ENCODE data around the gene COL21A1. TPM values are rescaled to one million over a fixed set of nuclear protein-coding genes. Genes with fewer than 3 reads are reported as not detected.

Gene COL21A1
- total RNA-seq, 4 donors from 2014 or later, result 16.9 to 29.9 (median 24.2) TPM

GRCh38 chr6:56289721-56290120, 42.3 kb upstream of the COL21A1 start:
- no peak for TF ChIP-seq POLR2A (IDR thresholded peaks at IDR 0.05)
- no peak for TF ChIP-seq CTCF (IDR thresholded peaks at IDR 0.05)
- TF ChIP-seq EP300 (IDR thresholded peaks at IDR 0.05), result no peak
- no peak for DNase-seq (ENCODE audit: low spot score in 2 of 2)
- Histone ChIP-seq H3K27me3 (no peaks in the 10 kb centered on the region), H3K4me1 (peaks cover 0 to 21% (median 2%) of the 10 kb centered on the region in 4 donors), H3K9me3 (no peaks in the 10 kb centered on the region), H3K4me3 (no peak overlapping the region), H3K27ac (no peak overlapping the region), H3K36me3 (no peaks in the 10 kb centered on the region)
- WGBS, 2 donors, result 85 to 88% methylated on average over 6 of the region's 6 CpGs

- 69 to 71% methylated on average over 2 of the region's 2 CpGs for WGBS, 2 donors
- Histone ChIP-seq H3K9me3 (no peaks in the 10 kb centered on the region), H3K4me3 (no peak overlapping the region), H3K4me1 (peaks cover 0 to 18% (median 2%) of the 10 kb centered on the region in 4 donors), H3K27me3 (no peaks in the 10 kb centered on the region), H3K36me3 (no peaks in the 10 kb centered on the region), H3K27ac (no peak overlapping the region)
- DNase-seq (ENCODE audit: low spot score in 2 of 2), result no peak
- TF ChIP-seq EP300 (IDR thresholded peaks at IDR 0.05) (no peak), CTCF (IDR thresholded peaks at IDR 0.05) (no peak), POLR2A (IDR thresholded peaks at IDR 0.05) (no peak)
These were observed 41.0 kb upstream of the COL21A1 start for GRCh38 chr6:56288347-56288746.

- no peak for DNase-seq (ENCODE audit: low spot score in 2 of 2)
- Histone ChIP-seq H3K4me1 (peaks cover 0 to 8% (median 0%) of the 10 kb centered on the region in 4 donors), H3K9me3 (no peaks in the 10 kb centered on the region), H3K27me3 (no peaks in the 10 kb centered on the region), H3K4me3 (no peak overlapping the region), H3K27ac (no peak overlapping the region), H3K36me3 (no peaks in the 10 kb centered on the region)
- TF ChIP-seq CTCF (IDR thresholded peaks at IDR 0.05) (no peak), EP300 (IDR thresholded peaks at IDR 0.05) (no peak), POLR2A (IDR thresholded peaks at IDR 0.05) (no peak)
These were observed 35.0 kb upstream of the COL21A1 start for GRCh38 chr6:56282391-56282790.

GRCh38 chr6:56280126-56280525, 32.7 kb upstream of the COL21A1 start:
- Histone ChIP-seq H3K27me3 (no peaks in the 10 kb centered on the region), H3K36me3 (no peaks in the 10 kb centered on the region), H3K27ac (no peak overlapping the region), H3K9me3 (no peaks in the 10 kb centered on the region), H3K4me3 (no peak overlapping the region), H3K4me1 (peaks cover 0 to 8% (median 0%) of the 10 kb centered on the region in 4 donors)
- 79 to 87% methylated on average over 3 of the region's 3 CpGs for WGBS, 2 donors
- no peak for DNase-seq (ENCODE audit: low spot score in 2 of 2)
- TF ChIP-seq EP300 (IDR thresholded peaks at IDR 0.05) (no peak), POLR2A (IDR thresholded peaks at IDR 0.05) (no peak)

- Histone ChIP-seq H3K4me3 (no peak overlapping the region), H3K27me3 (no peaks in the 10 kb centered on the region), H3K4me1 (peaks cover 0 to 8% (median 0%) of the 10 kb centered on the region in 4 donors), H3K36me3 (no peaks in the 10 kb centered on the region), H3K9me3 (peaks cover 0 to 6% (median 0%) of the 10 kb centered on the region in 4 donors), H3K27ac (no peak overlapping the region)
- no peak for DNase-seq (ENCODE audit: low spot score in 2 of 2)
- TF ChIP-seq EP300 (IDR thresholded peaks at IDR 0.05) (no peak), CTCF (IDR thresholded peaks at IDR 0.05) (no peak), POLR2A (IDR thresholded peaks at IDR 0.05) (no peak)
- 84 to 90% methylated on average over 1 of the region's 1 CpG for WGBS, 2 donors
These were observed 32.1 kb upstream of the COL21A1 start for GRCh38 chr6:56279331-56280080.
